NCI-H1930 (cell line): ENCODE data around the gene LONP2.
A peak's percentile ranks its signal among the peaks of the same experiment; 100 is the strongest.
"Not testable (repeated sequence)": the region's sequence is repeated elsewhere in the genome, so short reads cannot be mapped to it uniquely, and the experiment has no call there.

Source experiments
- DNase-seq, 2 experiments: peaks; one replicate each; lab custom pipeline; 2025; lab: John Stamatoyannopoulos, UW

LONP2 gene

DNA sequence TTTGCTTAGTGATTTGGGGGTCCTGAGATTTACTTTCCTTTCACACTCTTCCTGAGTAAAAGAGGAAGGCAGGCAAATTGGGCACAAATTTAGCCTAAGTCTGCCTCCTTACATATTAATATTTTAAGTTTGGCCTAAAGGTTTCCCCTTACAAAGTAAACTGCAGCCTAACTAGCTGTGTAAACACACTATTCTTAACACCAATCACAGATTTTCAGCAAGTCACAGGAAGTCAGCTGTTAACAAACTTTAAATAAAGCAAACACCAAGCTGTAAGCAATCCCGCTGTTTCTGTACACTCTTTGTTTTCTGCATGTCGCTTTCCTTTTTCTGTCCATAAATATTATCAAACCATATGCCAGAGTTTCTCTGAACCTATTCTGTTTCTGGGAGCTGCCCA lies 48.4 kb downstream of the LONP2 start:
- no peak for DNase-seq

DNA sequence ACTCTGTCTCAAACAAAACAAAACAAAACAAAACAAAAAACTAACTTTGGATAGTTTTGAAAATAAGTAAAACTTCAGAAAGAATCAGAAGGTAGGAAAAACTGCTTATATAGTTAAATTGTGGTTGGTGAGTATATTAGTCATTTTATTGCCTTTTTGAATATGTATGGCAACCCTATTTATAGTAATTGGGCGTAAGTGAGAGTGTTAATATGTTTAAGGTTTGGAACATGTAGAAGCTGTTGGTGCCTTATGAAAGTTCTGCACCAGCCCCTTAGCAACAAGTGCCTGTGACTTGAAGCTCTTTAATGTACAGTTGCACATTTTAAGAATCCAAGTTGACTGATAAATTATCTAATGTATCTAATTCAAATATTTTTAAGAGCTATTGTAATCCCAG lies 50.6 kb downstream of the LONP2 start:
- DNase-seq, result no peak

DNA sequence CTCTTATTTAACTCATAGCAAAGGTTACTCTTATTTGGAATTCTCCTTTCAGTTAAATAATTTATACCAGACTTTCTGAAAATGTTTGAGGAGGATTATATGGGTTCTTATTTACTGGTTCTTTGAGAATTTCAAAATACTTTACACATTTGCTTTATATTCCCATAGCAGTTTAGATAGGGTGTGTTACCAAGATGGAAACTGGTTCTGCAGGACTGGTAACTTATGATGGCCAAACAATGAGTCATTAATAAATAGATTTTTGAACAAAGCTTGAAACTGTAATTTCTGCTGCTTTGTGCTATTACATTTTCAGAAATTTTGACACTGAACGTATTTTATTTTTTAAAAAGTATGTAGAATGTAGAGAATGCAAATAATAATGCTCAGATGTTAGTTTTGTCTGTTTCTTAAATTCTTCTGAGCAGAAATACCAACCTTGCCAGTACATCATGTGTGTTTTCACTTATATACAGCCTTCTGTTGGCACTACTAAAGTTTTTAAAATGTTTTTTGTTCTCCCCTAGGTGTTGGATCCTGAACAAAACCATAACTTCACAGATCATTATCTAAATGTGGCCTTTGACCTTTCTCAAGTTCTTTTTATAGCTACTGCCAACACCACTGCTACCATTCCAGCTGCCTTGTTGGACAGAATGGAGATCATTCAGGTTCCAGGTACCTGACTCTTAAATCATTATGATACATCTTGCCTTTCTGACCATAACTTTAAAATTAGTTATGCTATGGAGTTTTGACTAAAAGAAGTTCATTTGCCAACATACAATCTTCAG lies 51.6 kb downstream of the LONP2 start:
- DNase-seq, result no peak

DNA sequence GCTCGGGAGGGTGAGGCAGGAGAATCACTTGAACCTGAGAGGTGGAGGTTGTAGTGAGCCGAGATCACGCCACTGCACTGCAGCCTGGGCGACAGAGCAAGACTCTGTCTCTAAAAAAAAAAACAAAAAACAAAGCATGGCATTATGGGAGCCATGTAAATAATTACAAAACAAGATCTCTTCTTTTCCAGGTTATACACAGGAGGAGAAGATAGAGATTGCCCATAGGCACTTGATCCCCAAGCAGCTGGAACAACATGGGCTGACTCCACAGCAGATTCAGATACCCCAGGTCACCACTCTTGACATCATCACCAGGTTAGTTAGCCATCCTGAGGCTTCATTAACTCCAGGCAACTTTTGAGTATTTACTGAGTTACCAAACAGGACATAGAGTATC lies 55.4 kb downstream of the LONP2 start:
- no peak for DNase-seq

DNA sequence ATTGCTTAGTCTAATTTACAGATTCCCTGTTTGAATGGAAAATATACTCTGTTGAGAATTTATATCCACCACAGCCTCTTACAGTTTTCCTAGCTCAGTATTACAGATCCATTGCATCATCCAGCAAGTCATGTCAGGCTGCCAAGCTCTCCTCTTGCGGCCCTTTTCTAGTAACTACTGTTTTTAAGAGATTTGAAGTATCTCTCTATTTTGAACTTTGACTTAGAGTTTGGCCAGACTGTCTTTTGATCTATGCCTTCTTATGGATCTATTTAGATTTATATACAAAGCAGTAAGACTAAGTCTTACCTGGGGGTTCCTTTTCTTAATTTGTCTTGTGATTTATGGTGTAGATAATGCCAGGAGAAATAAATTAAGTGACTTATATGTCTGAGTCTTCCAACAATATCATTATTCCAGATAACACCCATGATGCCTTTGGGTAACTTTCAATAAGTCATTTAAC lies 56.3 kb downstream of the LONP2 start:
- DNase-seq, result peak in 1 of 2 experiments; percentile 8

DNA sequence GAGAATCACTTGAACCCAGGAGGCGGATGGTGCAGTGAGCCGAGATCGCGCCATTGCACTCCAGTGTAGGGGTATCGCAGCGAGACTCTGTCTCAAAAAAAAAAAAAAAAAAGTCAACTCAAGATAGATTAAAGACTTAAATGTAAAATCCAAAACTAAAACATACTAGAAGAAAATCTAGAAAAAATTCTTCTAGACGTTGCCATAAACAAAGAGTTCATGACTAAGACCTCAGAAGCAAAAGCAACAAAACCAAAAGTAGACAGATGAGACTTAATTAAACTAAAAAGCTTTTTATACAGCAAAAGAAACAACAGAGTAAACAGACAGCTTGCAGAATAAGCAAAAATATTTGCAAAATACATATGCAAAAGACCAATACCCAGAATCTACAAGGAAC lies 64.4 kb downstream of the LONP2 start:
- no peak for DNase-seq

DNA sequence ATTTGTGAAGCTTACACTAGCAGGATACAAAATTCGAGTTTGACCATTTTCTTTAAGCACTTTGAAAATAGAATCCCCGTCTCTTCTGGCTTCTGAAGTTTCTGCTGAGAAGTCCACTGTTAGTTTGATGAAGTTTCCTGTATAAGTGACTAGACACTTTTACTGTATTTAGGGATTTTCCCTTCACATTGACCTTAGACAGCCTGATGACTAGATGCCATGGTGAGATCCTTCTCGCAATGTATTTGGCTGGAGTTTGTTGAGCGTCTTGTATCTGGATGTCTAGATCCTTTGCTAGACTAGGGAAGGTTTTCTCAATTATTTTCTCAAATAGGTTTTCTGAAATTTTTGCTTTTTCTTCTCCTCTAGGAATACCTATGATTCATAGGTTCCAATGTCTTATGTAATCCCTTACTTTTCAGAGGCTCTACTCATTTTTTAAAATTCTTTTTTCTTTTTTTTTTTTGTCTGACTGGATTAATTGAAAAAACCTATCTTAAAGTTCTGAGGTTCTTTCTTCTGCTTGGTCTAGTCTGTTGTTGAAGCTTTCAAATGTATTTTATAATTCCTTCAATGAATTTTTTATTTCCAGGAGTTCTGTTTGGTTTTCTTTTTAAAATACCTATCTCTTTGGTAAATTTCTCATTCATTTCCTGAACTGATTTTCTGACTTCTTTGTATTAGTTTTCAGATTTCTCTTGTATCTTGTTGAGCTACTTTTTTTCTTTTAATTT lies 67.0 kb downstream of the LONP2 start:
- no peak for DNase-seq

DNA sequence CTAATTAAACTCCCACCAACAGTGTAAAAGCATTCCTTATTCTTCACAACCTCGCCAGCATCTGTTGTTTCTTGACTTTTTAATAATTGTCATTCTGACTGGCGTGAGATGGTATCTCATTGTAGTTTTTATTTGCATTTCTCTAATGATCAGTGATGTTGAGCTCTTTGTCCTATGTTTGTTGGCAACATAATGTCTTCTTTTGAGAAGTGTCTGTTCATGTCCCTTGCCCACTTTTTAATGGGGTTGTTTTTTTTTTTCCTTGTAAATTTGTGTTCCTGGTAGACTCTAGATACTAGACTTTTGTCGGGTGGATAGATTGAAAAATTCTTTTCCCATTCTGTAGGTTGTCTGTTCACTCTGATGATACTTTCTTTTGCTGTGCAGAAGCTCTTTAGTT lies 69.8 kb downstream of the LONP2 start:
- DNase-seq, result not testable (repeated sequence)

DNA sequence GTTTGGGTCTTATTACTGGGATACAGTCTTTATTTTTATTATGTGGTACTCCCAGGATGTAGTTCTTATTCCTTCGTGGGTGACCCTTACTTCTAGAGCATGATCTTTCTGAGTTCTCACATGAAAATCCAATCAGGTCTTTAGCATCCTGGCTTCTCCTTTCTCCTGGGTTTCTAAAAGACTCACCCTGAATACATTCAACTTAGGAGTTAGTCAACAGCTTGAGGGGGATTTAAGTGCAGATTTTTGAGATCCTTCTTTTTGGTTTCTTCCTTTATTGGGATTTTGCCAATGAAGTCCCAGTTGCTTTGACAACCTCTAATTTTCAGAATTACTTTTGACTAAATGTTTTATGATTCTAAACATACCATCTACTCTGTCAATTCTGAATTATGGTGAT lies 72.9 kb downstream of the LONP2 start:
- DNase-seq, result no peak

DNA sequence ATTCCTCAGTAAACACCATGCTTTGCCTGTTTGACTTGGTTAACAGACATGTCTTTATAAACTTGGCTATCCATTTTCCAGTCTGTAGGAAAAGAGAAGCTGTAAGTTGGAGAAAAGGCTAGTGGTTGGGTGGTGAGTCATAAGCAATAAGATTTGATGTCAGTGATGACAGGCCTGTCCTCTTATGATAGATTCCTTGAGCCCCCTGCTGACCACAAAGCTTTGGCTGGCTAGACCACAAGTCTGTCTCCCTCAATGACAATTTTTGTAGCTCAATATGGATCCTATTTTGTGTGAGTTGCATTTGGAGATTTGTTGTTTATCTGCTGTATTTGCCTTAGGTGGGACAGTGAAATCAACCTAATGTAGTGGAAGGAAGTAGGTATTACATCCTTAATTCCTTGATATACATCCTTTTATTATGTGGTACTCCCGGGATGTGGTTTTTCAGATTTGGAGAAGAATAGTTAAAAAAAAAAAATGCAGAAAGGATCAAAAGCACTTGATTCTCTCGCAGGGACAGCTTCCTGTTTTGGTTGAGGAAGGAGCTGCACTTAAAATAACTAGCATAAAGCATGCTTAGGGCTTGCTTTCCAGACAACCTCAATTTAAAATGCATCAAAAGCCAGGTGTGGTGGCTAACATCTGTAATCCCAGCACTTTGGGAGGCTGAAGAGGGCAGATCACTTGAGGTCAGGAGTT lies 73.7 kb downstream of the LONP2 start:
- DNase-seq, result no peak

DNA sequence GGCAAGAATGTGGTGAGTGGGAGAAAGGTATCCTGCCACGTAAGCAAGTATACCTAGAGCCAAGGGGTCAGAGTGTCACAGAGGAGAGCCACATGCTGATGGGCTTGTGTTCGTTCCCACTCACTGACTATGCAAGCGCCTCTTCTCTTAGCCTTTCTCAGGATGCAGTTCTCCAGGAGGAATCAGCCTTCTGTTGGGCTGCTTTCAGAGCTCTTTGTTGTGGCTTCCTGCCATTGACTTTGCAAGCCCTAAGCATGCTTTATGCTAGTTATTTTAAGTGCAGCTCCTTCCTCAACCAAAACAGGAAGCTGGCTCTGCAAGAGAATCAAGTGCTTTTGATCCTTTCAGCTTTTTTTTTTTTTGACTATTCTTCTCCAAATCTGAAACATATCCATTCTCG lies 74.5 kb downstream of the LONP2 start:
- no peak for DNase-seq

DNA sequence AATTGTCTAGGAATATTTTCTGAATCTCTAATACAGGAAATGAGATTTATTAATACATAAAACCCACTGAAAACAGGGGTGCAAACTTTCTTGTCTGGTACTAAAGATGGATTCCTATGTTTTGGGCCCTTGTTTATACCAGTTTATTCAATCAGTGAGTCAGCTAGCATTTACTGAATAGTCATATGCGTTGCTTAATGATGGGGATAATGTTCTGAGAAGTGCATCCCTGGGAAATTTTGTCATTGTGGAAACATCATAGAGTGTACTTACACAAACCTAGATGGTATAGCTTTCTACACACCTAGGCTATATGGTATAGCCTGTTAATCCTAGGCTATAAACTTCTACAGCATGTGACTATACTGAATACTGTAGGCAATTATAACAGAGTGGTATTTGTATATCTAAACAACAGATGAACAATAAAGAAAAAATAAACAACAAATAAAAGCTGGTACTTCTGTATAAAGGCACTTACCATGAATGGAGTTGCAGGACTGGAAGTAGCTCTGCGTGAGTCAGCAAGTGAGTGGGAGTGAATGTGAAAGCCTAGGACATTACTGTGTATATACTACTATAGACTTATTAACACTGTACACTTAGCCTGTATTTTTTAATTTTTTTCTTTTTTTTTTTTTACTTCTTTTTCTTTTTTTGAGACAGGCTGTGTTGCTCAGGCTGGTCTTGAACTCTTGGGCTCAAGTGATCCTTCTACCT lies 77.4 kb downstream of the LONP2 start:
- DNase-seq, result no peak

DNA sequence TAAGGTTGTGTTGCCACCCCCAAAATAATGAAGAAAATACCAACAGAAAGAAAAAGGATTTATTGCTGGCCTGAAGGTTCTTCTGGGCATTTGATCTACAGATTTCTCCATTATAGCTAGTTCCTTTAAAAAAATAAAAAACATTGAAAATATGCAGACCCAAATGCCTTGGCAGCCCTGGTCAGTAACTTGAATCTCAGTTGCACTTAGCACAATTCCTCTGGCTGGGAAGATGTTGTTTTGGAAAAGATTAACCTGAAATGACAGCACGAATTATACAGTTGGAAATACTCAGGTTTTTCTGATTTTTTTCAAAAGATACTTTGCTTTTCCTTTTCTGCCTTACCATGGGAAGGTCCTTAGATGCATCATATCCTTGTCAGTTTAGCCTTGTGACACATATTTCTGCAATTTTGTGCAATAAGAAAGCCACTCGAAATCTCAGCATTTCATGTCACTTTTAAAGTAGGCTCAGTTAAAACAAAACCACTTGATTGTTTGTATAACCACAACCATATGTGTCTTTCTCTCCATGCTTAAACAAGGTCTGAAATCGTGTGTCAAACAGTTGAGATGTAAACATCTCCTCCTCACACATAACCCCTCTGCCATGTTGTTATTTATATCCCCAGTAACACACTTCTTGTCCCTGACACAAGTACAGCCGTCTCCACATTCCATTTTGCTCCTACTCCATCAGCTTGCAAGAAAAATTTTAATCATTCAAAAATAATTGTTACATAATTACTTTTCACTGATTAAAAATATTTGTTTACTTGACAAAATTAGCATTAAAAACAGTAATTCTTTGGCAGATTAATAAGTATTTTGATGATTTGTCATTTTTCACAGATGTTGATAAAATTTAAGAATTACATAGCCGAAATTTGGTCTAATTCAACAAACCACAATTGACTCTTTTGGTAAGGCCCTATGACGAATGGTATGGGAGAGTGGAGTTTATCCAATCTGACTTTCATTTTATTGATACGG lies 80.0 kb downstream of the LONP2 start:
- no peak for DNase-seq

DNA sequence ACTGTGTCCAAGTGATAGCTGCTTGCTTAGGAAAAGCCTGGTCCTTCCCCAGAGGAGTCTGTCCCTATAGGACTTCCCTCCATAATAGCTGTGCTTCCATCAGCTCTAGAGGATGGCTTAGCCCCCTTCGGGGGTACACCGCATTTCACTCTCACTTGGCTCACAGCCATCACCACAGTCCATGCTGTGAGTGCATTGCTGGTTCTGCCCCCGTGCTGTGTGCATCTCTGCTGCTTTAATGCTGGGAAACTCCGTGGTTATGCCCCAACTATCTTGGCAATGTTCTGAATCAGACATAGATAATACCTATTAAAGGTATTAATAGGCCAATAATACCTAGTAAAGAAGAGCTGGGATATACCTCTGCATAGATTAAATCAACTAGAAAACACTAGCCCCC lies 82.8 kb downstream of the LONP2 start:
- DNase-seq, result no peak

DNA sequence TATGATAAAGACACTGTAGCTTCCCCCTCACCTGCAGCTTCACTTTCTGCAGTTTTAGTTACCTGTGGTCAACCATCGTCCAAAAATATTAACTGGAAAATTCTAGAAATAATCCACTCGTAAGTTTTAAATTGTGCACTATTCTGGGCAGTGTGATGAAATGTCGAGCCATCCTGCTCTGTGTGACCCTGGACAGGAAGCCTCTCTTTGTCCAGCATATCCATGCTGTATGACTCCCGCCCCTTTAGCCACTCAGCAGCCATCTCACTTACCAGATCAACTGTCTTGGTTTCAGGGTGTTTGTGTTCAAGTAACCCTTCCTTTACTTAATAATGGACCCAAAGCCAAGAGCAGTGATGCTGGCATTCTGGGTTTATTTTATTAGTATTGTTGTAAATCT lies 85.0 kb downstream of the LONP2 start:
- DNase-seq, result no peak

DNA sequence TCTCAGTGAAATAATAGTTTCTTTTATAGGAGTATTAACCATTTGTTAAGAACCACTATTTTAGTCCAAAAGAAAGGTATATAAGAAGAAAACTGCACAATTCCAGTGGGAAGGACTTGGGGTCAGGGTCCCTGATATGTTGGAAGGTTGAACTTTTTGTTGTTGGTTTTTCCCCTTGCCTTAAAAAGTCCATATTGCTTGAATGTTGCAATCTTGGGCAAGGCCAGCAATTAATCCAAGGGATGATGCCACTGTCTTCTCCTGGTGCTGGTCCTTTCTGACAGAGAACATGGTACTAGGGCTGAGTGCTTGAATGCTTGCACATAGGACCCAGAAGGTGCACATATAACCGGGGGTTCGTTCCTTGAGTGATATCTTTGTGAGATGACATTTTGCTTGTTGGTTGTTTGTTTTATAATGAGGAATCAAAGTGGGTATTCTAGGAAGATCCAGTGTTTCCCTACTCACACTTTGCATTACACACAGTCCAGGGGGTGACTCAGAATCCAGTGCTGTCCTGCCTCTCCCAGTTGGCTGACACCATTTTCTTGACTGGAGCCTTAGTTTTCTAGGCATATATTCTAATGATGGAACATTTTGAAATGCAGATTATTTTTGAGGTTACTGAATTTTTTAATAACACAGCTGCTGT lies 86.2 kb downstream of the LONP2 start:
- DNase-seq, result no peak

DNA sequence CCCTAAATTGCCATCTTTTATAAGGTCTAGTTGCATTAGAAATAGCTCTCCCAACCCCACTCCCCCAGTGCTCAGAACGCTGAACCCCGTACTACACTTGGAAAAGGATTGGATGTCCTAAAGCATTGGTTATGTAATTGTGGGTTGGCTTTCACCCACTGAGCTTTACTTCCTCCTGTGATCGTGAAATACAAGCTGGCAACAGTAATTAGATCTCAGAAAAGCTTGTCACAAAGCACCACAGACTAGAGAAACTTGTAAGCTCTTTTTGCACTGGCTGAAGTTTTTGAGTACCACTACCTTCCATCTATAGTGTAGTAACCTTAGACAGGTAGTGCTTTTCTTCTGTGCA lies 86.7 kb downstream of the LONP2 start:
- no peak for DNase-seq

DNA sequence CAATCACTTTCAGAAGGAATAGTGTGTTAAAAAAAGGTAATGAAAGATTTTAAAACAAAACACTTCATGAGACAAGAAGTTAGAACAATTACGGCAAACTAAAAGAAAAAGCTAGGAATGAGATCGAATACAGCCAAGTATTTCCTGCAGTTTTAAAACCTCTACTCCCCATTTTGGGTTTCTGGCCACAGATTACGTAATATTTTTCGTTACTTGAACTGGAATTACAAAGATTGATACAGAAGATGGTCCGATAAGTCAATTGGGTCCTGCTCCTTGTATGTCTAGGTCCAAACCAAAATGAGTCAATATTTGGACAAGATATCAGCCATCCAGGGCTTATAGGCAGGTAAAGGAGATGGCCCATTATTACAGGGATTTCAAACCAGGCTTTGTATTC lies 88.9 kb downstream of the LONP2 start:
- no peak for DNase-seq

DNA sequence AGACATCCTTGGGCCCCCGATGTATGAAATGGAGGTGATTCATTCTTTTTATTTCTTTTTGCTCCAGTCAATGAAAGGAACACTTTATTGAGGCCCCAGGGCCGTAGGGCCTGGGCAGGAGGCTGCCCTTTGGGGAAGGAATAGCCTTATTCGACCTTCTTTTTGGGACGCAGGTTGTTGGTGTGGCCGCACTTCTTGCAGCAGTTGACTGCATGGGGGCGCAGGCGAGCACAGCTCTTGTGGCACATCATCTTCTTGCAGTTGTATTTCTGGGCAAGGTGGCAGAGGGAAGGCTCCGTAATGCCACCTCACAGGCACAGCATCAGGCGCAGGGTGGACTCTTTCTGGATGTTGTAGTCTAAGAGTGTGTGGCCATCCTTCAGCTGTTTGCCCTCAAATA lies 90.2 kb downstream of the LONP2 start:
- no peak for DNase-seq

DNA sequence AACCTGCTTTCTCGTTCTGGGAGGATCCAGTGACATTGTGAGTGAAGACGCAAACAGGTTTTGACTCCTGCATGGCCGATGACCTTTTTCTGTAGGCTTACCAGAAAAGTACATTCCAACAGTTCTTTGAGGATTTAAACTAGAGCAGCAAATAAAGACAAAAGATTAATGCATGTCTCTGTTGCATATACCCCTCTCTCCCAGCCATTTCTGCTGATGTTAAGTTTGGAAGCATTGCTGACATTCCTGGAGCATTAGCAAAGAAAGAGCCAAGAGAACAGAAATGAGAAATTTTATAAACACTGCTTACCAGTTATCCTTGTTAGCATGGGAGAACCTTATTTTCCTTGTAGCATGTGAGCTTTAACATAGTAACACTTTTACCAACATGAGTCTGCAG lies 91.9 kb downstream of the LONP2 start:
- no peak for DNase-seq

DNA sequence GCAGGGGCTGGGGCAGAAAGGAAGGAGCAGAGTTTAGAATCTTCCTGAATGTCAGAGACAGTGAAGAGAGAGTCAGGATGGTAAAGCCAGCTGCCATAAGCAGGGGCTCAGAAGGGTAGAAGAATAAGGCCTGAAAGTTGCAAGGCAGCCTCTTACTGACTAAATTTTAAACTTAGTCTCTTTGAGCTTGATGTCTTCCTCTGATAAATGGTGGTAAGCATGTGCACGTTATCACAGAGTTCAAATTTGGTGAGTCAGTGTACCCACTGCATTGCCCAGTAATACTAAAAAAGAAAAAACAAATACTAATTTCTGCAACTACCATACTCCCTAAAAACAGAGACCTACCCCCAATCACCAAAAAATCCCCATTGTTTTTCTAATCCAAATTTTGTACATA lies 96.0 kb downstream of the LONP2 start:
- DNase-seq, result no peak
